ENCODE measurements around the gene VWA1.

The VWA1 gene

GRCh38 chr1:1490633-1491230, 55.2 kb downstream of the VWA1 start:
- no peak for DNase-seq

GRCh38 chr1:1491601-1492000, 56.1 kb downstream of the VWA1 start:
- no peak for DNase-seq

All from cerebellar nuclear complex (tissue), 1 donor.